Naive thymus-derived CD4-positive, alpha-beta T cell (primary cell): ENCODE results near the gene IGSF22. TPM values are rescaled to one million over a fixed set of nuclear protein-coding genes. Genes with fewer than 3 reads are reported as not detected.

Source experiments
- ATAC-seq: fragments of 150-1000 bp; cut with Tn5 transposase; 2 replicates; pipeline ENCODE4 v1.10.0; 2021; ENCODE audit warnings: mild to moderate bottlenecking, moderate library complexity
- CTCF ChIA-PET: fragments of 350-600 bp; sonication (Branson Sonifier 250); formaldehyde crosslinking; loops from one replicate; lab custom pipeline; 2021; ENCODE audit warnings: antibody characterized with exemption; lab: Charles Lee
- POLR2A ChIA-PET: fragments of 350-600 bp; sonication (Branson Sonifier 250); formaldehyde crosslinking; loops from one replicate; lab custom pipeline; 2021; ENCODE audit warnings: antibody characterized with exemption, inconsistent platforms; lab: Charles Lee
- DNase-seq, 9 donors: peaks; one replicate each; pipeline versions ENCODE4 v3.0.0 to v3.0.0-alpha.2; 2020 to 2022; ENCODE audit warnings: mixed read lengths in 1 of 9
- H3K27ac ChIP-seq: one replicate; pipeline ENCODE4 v1.7.0; 2013; ENCODE audit warnings: mild to moderate bottlenecking, low read depth, low read length, moderate library complexity
- H3K27me3 ChIP-seq, 2 donors: one replicate each; pipeline ENCODE4 v1.7.0; 2013; ENCODE audit warnings: low read length in 2 of 2, mild to moderate bottlenecking in 2 of 2, moderate library complexity in 2 of 2; ENCODE audit not compliant: control insufficient read depth in 2 of 2, insufficient read depth in 2 of 2
- H3K36me3 ChIP-seq, 3 experiments: 1 replicate in 2 of 3; 2 replicates in 1 of 3; pipeline ENCODE4 v1.7.0; 2013; ENCODE audit warnings: low read length in 3 of 3, mild to moderate bottlenecking in 3 of 3, moderate library complexity in 1 of 3; ENCODE audit not compliant: insufficient read depth in 3 of 3, control insufficient read depth in 2 of 3
- H3K4me1 ChIP-seq, 2 donors: one replicate each; pipeline ENCODE4 v1.7.0; 2013; ENCODE audit warnings: low read length in 2 of 2, mild to moderate bottlenecking in 2 of 2, moderate library complexity in 1 of 2; ENCODE audit not compliant: control insufficient read depth in 2 of 2, insufficient read depth in 2 of 2
- H3K4me3 ChIP-seq: 2 replicates; pipeline ENCODE4 v1.7.0; 2013; ENCODE audit warnings: mild to moderate bottlenecking, low read length
- H3K9me3 ChIP-seq, 3 experiments: 1 replicate in 2 of 3; 2 replicates in 1 of 3; pipeline ENCODE4 v1.7.0; 2013; ENCODE audit warnings: low read length in 3 of 3; ENCODE audit not compliant: control insufficient read depth in 2 of 3
- H3K27ac Mint-ChIP-seq, 9 donors: one replicate each; pipeline ENCODE4 v1.8.0; 2020 to 2022; ENCODE audit warnings: mixed read lengths in 9 of 9, mild to moderate bottlenecking in 8 of 9, moderate library complexity in 5 of 9, inconsistent platforms in 2 of 9
- H3K27me3 Mint-ChIP-seq, 5 donors: one replicate each; pipeline ENCODE4 v1.8.0; 2021 to 2022; ENCODE audit warnings: mixed read lengths in 5 of 5, mild to moderate bottlenecking in 1 of 5
- H3K36me3 Mint-ChIP-seq, 5 donors: one replicate each; pipeline ENCODE4 v1.8.0; 2020 to 2022; ENCODE audit warnings: mixed read lengths in 5 of 5, mild to moderate bottlenecking in 3 of 5, inconsistent platforms in 1 of 5
- H3K4me1 Mint-ChIP-seq, 7 donors: one replicate each; pipeline ENCODE4 v1.8.0; 2020 to 2022; ENCODE audit warnings: mixed read lengths in 7 of 7, mild to moderate bottlenecking in 3 of 7, inconsistent platforms in 1 of 7
- H3K4me3 Mint-ChIP-seq, 10 donors: one replicate each; pipeline ENCODE4 v1.8.0; 2020 to 2022; ENCODE audit warnings: mild to moderate bottlenecking in 10 of 10, mixed read lengths in 10 of 10, moderate library complexity in 6 of 10, inconsistent platforms in 2 of 10
- H3K9me3 Mint-ChIP-seq, 11 donors: one replicate each; pipeline ENCODE4 v1.8.0; 2020 to 2022; ENCODE audit warnings: mixed read lengths in 11 of 11, mild to moderate bottlenecking in 4 of 11, inconsistent platforms in 1 of 11, moderate library complexity in 1 of 11
- intact Hi-C, 2 donors: fragments of 100-400 bp; cut with micrococcal nuclease; formaldehyde crosslinking; loops; one replicate each; pipeline ENCODE4 v1.15.1; 2023
- polyA plus RNA-seq, 2 donors: library from polyadenylated mRNA; unstranded; fragments of 300-500 nt; fragmentation: Illumina TruSeq; gene quantifications; one replicate each; pipeline ENCODE4 v1.2.3, GENCODE V29; 2021
- total RNA-seq, 6 experiments: library from RNA in 5 of 6; stranded (reverse) in 5 of 6; gene quantifications; 1 replicate in 5 of 6; 2 replicates in 1 of 6; pipeline ENCODE4 v1.2.3 and lab custom pipeline; 2021 to 2026

The IGSF22 gene
- total RNA-seq (1 to 10 TPM; 1.5 to 5.8 (median 4.5) TPM), polyA plus RNA-seq (1 to 10 TPM; 2.0 to 2.6 TPM), total RNA-seq (lab: John Stamatoyannopoulos, UW) (2.7 reads per million, percentile 14 among the genes with 10 or more reads in this experiment)

DNA sequence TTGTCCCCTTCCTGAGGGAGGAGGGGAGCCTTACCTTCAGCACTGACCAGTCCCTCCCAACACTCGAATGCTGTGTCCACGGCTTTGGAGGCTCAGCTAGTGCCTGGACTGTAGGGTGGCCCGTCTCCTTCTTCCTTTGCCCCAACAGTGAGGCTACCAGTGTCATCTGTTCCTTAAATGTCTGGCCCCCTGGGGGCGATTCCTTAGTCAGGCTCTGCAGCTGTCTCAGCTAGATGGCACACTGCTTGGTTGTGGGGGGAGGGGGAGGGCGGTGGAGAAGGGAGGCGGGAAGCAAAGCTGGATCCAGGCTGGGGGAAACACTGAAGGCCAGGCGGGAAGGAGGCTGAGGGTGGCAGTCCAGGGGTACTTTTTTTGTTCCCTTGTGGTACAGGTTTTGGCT lies at the start of gene IGSF22:
IGSF22 (minus strand) TSS at position 149 of the 400 bp plus-strand sequence. CDS start 1,952 bp downstream, outside the sequence.
- Histone ChIP-seq H3K9me3 (no peaks in the 10 kb centered on the region), H3K27ac (no peak within 1 kb of the TSS), H3K27me3 (no peaks in the 10 kb centered on the region), H3K4me1 (peaks cover 5 to 6% of the 10 kb centered on the region in 2 donors), H3K36me3 (peaks cover 0 to 3% (median 0%) of the 10 kb centered on the region in 3 experiments), H3K4me3 (no peak within 1 kb of the TSS)
- Mint-ChIP-seq H3K36me3 (no peaks in the 10 kb centered on the region), H3K4me1 (peaks cover 11 to 17% (median 13%) of the 10 kb centered on the region in 7 donors), H3K27ac (no peak within 1 kb of the TSS), H3K9me3 (no peaks in the 10 kb centered on the region), H3K4me3 (no peak within 1 kb of the TSS), H3K27me3 (peaks cover 0 to 10% (median 0%) of the 10 kb centered on the region in 5 donors)
- ChIA-PET CTCF (interaction anchor here (0.9 kb wide), 1 partner anchor 108 kb away, joined by 3 read pairs; no protein-coding TSS in a partner anchor), POLR2A (no interaction called here)
- DNase-seq (no peak), ATAC-seq (no peak)
- intact Hi-C loops = no loop called here

DNA sequence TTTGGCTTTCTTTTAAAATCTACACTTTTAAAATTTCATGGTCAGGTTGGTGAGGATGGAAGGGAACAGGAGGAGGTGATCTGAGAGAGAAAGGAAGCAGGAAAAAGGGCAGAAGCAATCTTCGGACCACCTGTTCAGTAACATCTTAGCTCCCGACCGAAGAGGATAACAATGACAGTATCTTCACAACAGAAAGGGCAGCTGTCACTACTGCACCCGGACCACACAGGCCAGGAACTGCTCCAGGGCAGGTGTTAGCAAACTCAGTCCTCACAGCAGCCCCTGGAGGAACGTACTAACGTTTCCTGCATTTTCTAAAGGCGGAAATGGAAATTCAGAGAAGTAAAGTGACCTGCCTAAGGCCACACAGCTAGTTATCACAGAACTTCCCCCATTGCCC lies 48.8 kb upstream of the IGSF22 start:
- no peak for DNase-seq
- CTCF ChIA-PET = no interaction called here
- POLR2A ChIA-PET = no interaction called here
- no peak overlapping the region for H3K4me3 Mint-ChIP-seq
- no peak for ATAC-seq
- Histone ChIP-seq H3K9me3 (no peaks in the 10 kb centered on the region), H3K27me3 (no peaks in the 10 kb centered on the region), H3K27ac (no peak overlapping the region), H3K4me3 (no peak overlapping the region), H3K4me1 (no peaks in the 10 kb centered on the region), H3K36me3 (no peaks in the 10 kb centered on the region)
- H3K27ac Mint-ChIP-seq = no peak overlapping the region
- H3K9me3 Mint-ChIP-seq = peaks cover 0 to 12% (median 4%) of the 10 kb centered on the region in 11 donors
- H3K4me1 Mint-ChIP-seq = peaks cover 6 to 23% (median 9%) of the 10 kb centered on the region in 7 donors
- peaks cover 0 to 6% (median 0%) of the 10 kb centered on the region in 5 donors for H3K36me3 Mint-ChIP-seq
- peaks cover 3 to 18% (median 7%) of the 10 kb centered on the region in 5 donors for H3K27me3 Mint-ChIP-seq
- intact Hi-C loops = loop anchor here in 1 of 2 donors (1.0 kb wide), 1 partner anchor 28 kb away; no protein-coding TSS in a partner anchor

- CTCF ChIA-PET = interaction anchor here (0.6 kb wide), 1 partner anchor 537 kb away, joined by 4 read pairs; no protein-coding TSS in a partner anchor
- Histone ChIP-seq H3K27ac (no peak overlapping the region), H3K36me3 (no peaks in the 10 kb centered on the region), H3K27me3 (no peaks in the 10 kb centered on the region), H3K9me3 (no peaks in the 10 kb centered on the region), H3K4me3 (no peak overlapping the region), H3K4me1 (no peaks in the 10 kb centered on the region)
- Mint-ChIP-seq H3K27ac (no peak overlapping the region), H3K36me3 (peaks cover 0 to 5% (median 0%) of the 10 kb centered on the region in 5 donors), H3K4me3 (no peak overlapping the region), H3K9me3 (peaks cover 0 to 9% (median 4%) of the 10 kb centered on the region in 11 donors), H3K27me3 (peaks cover 3 to 18% (median 7%) of the 10 kb centered on the region in 5 donors), H3K4me1 (peaks cover 4 to 26% (median 5%) of the 10 kb centered on the region in 7 donors)
- intact Hi-C loops = no loop called here
- DNase-seq (no peak), ATAC-seq (no peak)
- POLR2A ChIA-PET = no interaction called here
Measured at GRCh38 chr11:18773681-18774080, 47.7 kb upstream of the IGSF22 start.

- Mint-ChIP-seq H3K27ac (no peak overlapping the region), H3K4me1 (peaks cover 0 to 26% (median 0%) of the 10 kb centered on the region in 7 donors), H3K36me3 (peaks cover 0 to 2% (median 0%) of the 10 kb centered on the region in 5 donors), H3K9me3 (peaks cover 0 to 4% (median 0%) of the 10 kb centered on the region in 11 donors), H3K27me3 (peaks cover 3 to 18% (median 7%) of the 10 kb centered on the region in 5 donors), H3K4me3 (no peak overlapping the region)
- intact Hi-C loops = no loop called here
- Histone ChIP-seq H3K9me3 (no peaks in the 10 kb centered on the region), H3K4me1 (no peaks in the 10 kb centered on the region), H3K36me3 (no peaks in the 10 kb centered on the region), H3K27me3 (no peaks in the 10 kb centered on the region), H3K27ac (no peak overlapping the region), H3K4me3 (no peak overlapping the region)
- ChIA-PET POLR2A (no interaction called here), CTCF (interaction anchor here (0.6 kb wide), 1 partner anchor 536 kb away, joined by 4 read pairs; no protein-coding TSS in a partner anchor)
- no peak for DNase-seq
- no peak for ATAC-seq
Measured at GRCh38 chr11:18773104-18773503, 47.1 kb upstream of the IGSF22 start.

- ChIA-PET CTCF (no interaction called here), POLR2A (no interaction called here)
- no peak overlapping the region for H3K27ac Mint-ChIP-seq
Measured at GRCh38 chr11:18772211-18772610, 46.2 kb upstream of the IGSF22 start.

GRCh38 chr11:18771266-18772035 lies 45.5 kb upstream of the IGSF22 start:
- ChIA-PET CTCF (no interaction called here), POLR2A (no interaction called here)
- Histone ChIP-seq H3K9me3 (no peaks in the 10 kb centered on the region), H3K27ac (no peak overlapping the region), H3K4me3 (no peak overlapping the region), H3K36me3 (no peaks in the 10 kb centered on the region), H3K27me3 (no peaks in the 10 kb centered on the region), H3K4me1 (no peaks in the 10 kb centered on the region)
- H3K27me3 Mint-ChIP-seq = peaks cover 4 to 18% (median 10%) of the 10 kb centered on the region in 5 donors
- no peaks in the 10 kb centered on the region for H3K36me3 Mint-ChIP-seq
- intact Hi-C loops = no loop called here
- DNase-seq (no peak), ATAC-seq (no peak)
- peak overlapping the region in 1 of 10 donors; percentile 26 for H3K4me3 Mint-ChIP-seq
- H3K27ac Mint-ChIP-seq = no peak overlapping the region
- peaks cover 0 to 26% (median 0%) of the 10 kb centered on the region in 7 donors for H3K4me1 Mint-ChIP-seq
- no peaks in the 10 kb centered on the region for H3K9me3 Mint-ChIP-seq

More at GRCh38 chr11:18772211-18772610, 46.2 kb upstream of the IGSF22 start:
- DNase-seq = no peak
- Histone ChIP-seq H3K27me3 (no peaks in the 10 kb centered on the region), H3K4me1 (no peaks in the 10 kb centered on the region), H3K36me3 (no peaks in the 10 kb centered on the region), H3K4me3 (no peak overlapping the region), H3K27ac (no peak overlapping the region), H3K9me3 (no peaks in the 10 kb centered on the region)
- Mint-ChIP-seq H3K9me3 (no peaks in the 10 kb centered on the region), H3K36me3 (no peaks in the 10 kb centered on the region), H3K4me1 (peaks cover 0 to 26% (median 0%) of the 10 kb centered on the region in 7 donors), H3K4me3 (no peak overlapping the region), H3K27me3 (peaks cover 4 to 18% (median 9%) of the 10 kb centered on the region in 5 donors)
- no peak for ATAC-seq
- intact Hi-C loops = no loop called here
